Measurements from ENCODE around the gene MATN1.

Gene MATN1

GRCh38 chr1:30724655-30725421 lies 1.5 kb upstream of the MATN1 start:
- no peak for DNase-seq
- intact Hi-C loops (cut with DNase I): no loop called here

GRCh38 chr1:30724175-30724574 lies 790 bp upstream of the MATN1 start:
- no peak for DNase-seq
- intact Hi-C loops (cut with DNase I): no loop called here

- peak in 1 of 42 donors; percentile 43 for DNase-seq
- intact Hi-C loops (cut with DNase I): no loop called here
Observed at GRCh38 chr1:30721812-30722537, 1.4 kb downstream of the MATN1 start.

GRCh38 chr1:30721341-30721793 lies 2.0 kb downstream of the MATN1 start:
- DNase-seq: no peak
- intact Hi-C loops (cut with DNase I): no loop called here

GRCh38 chr1:30720271-30721223 lies 2.8 kb downstream of the MATN1 start:
- no peak for DNase-seq
- intact Hi-C loops (cut with DNase I): no loop called here

- peak in 7 of 42 donors; percentile 82 to 90 (median 87) for DNase-seq
- intact Hi-C loops (cut with DNase I): loop anchor here (1.0 to 5.0 kb wide), 3 partner anchors 60 to 1487 kb away; partner anchors contain the start of gene MECR
Observed at GRCh38 chr1:30719406-30720270, 3.7 kb downstream of the MATN1 start.

GRCh38 chr1:30718636-30719405 lies 4.6 kb downstream of the MATN1 start:
- DNase-seq: peak in 36 of 42 donors; percentile 53 to 95 (median 90)
- intact Hi-C loops (cut with DNase I): loop anchor here (1.0 to 5.0 kb wide), 3 partner anchors 60 to 1487 kb away; partner anchors contain the start of gene MECR

GRCh38 chr1:30718091-30718635 lies 5.2 kb downstream of the MATN1 start:
- peak; percentile 98 to 100 (median 100) for DNase-seq
- intact Hi-C loops (cut with DNase I): loop anchor here (2.0 to 5.0 kb wide), 2 partner anchors 193 to 1486 kb away; partner anchors contain the start of gene MECR

- no peak for DNase-seq
- intact Hi-C loops (cut with DNase I): loop anchor here (5.0 kb wide), 1 partner anchor 1484 kb away; the partner anchor contains the start of gene MECR
Observed at GRCh38 chr1:30716646-30717045, 6.7 kb downstream of the MATN1 start.

GRCh38 chr1:30715886-30716285 lies 7.5 kb downstream of the MATN1 start:
- intact Hi-C loops (cut with DNase I): loop anchor here (5.0 kb wide), 1 partner anchor 1484 kb away; the partner anchor contains the start of gene MECR
- DNase-seq: no peak

GRCh38 chr1:30715216-30715615 lies 8.2 kb downstream of the MATN1 start:
- no peak for DNase-seq
- intact Hi-C loops (cut with DNase I): loop anchor here (5.0 kb wide), 1 partner anchor 1483 kb away; the partner anchor contains the start of gene MECR

- DNase-seq: no peak
- intact Hi-C loops (cut with DNase I): loop anchor here (5.0 kb wide), 1 partner anchor 1482 kb away; the partner anchor contains the start of gene MECR
Observed at GRCh38 chr1:30714536-30715090, 8.8 kb downstream of the MATN1 start.

- DNase-seq: no peak
- intact Hi-C loops (cut with DNase I): no loop called here
Observed at GRCh38 chr1:30714025-30714424, 9.4 kb downstream of the MATN1 start.

- intact Hi-C loops (cut with DNase I): no loop called here
Observed at GRCh38 chr1:30713311-30713710, 10.1 kb downstream of the MATN1 start.

GRCh38 chr1:30712583-30712982 lies 10.8 kb downstream of the MATN1 start:
- intact Hi-C loops (cut with DNase I): no loop called here
- DNase-seq: no peak

More at GRCh38 chr1:30713311-30713710, 10.1 kb downstream of the MATN1 start:
- no peak for DNase-seq

GRCh38 chr1:30710407-30710806 lies 13.0 kb downstream of the MATN1 start:
- intact Hi-C loops (cut with DNase I): no loop called here
- DNase-seq: no peak
